ENCODE results near the gene ZBTB17. TPM values are rescaled to one million over a fixed set of nuclear protein-coding genes. Genes with fewer than 3 reads are reported as not detected.

ZBTB17 gene
- total RNA-seq, 1 donor from 2014 or later, result 33.6 TPM

GRCh38 chr1:15938628-15939161, 37.2 kb downstream of the ZBTB17 start:
- Mint-ChIP-seq H3K9me3 (ENCODE audit: unreplicated experiment) (no peaks in the 10 kb centered on the region), H3K4me3 (ENCODE audit: unreplicated experiment) (no peak overlapping the region), H3K36me3 (ENCODE audit: low read depth, unreplicated experiment) (peaks cover 40% of the 10 kb centered on the region), H3K27ac (ENCODE audit: unreplicated experiment) (no peak overlapping the region), H3K4me1 (ENCODE audit: unreplicated experiment) (peaks cover 16% of the 10 kb centered on the region), H3K27me3 (ENCODE audit: unreplicated experiment) (peaks cover 14% of the 10 kb centered on the region)
- DNase-seq (ENCODE audit: low spot score), result no peak
- TF ChIP-seq CTCF (IDR thresholded peaks at IDR 0.05; ENCODE audit: unreplicated experiment), result no peak

- Mint-ChIP-seq H3K27me3 (ENCODE audit: unreplicated experiment) (peaks cover 17% of the 10 kb centered on the region), H3K4me1 (ENCODE audit: unreplicated experiment) (peaks cover 16% of the 10 kb centered on the region), H3K9me3 (ENCODE audit: unreplicated experiment) (no peaks in the 10 kb centered on the region), H3K27ac (ENCODE audit: unreplicated experiment) (peak overlapping the region; percentile 95), H3K4me3 (ENCODE audit: unreplicated experiment) (peak overlapping the region; percentile 31), H3K36me3 (ENCODE audit: low read depth, unreplicated experiment) (peaks cover 49% of the 10 kb centered on the region)
- no peak for TF ChIP-seq CTCF (IDR thresholded peaks at IDR 0.05; ENCODE audit: unreplicated experiment)
- DNase-seq (ENCODE audit: low spot score), result no peak
These were observed 38.2 kb downstream of the ZBTB17 start for GRCh38 chr1:15937706-15938168.

- Mint-ChIP-seq H3K4me3 (ENCODE audit: unreplicated experiment) (no peak overlapping the region), H3K9me3 (ENCODE audit: unreplicated experiment) (no peaks in the 10 kb centered on the region)
These were observed 38.8 kb downstream of the ZBTB17 start for GRCh38 chr1:15937146-15937545.

GRCh38 chr1:15936025-15936424, 39.9 kb downstream of the ZBTB17 start:
- peaks cover 18% of the 10 kb centered on the region for H3K27me3 Mint-ChIP-seq (ENCODE audit: unreplicated experiment)
- no peaks in the 10 kb centered on the region for H3K9me3 Mint-ChIP-seq (ENCODE audit: unreplicated experiment)
- no peak for TF ChIP-seq CTCF (IDR thresholded peaks at IDR 0.05; ENCODE audit: unreplicated experiment)
- no peak for DNase-seq (ENCODE audit: low spot score)
- H3K27ac Mint-ChIP-seq (ENCODE audit: unreplicated experiment), result no peak overlapping the region
- H3K4me3 Mint-ChIP-seq (ENCODE audit: unreplicated experiment), result no peak overlapping the region
- H3K4me1 Mint-ChIP-seq (ENCODE audit: unreplicated experiment), result peaks cover 16% of the 10 kb centered on the region
- H3K36me3 Mint-ChIP-seq (ENCODE audit: low read depth, unreplicated experiment), result peaks cover 60% of the 10 kb centered on the region

More at GRCh38 chr1:15937146-15937545, 38.8 kb downstream of the ZBTB17 start:
- peaks cover 16% of the 10 kb centered on the region for H3K4me1 Mint-ChIP-seq (ENCODE audit: unreplicated experiment)
- DNase-seq (ENCODE audit: low spot score), result no peak
- TF ChIP-seq CTCF (IDR thresholded peaks at IDR 0.05; ENCODE audit: unreplicated experiment), result no peak
- H3K27me3 Mint-ChIP-seq (ENCODE audit: unreplicated experiment), result peaks cover 14% of the 10 kb centered on the region
- H3K36me3 Mint-ChIP-seq (ENCODE audit: low read depth, unreplicated experiment), result peaks cover 51% of the 10 kb centered on the region
- peak overlapping the region; percentile 95 for H3K27ac Mint-ChIP-seq (ENCODE audit: unreplicated experiment)

GRCh38 chr1:15935056-15935950, 40.6 kb downstream of the ZBTB17 start:
- DNase-seq (ENCODE audit: low spot score), result no peak
- H3K36me3 Mint-ChIP-seq (ENCODE audit: low read depth, unreplicated experiment), result peaks cover 67% of the 10 kb centered on the region
- peak overlapping the region; percentile 71 for H3K4me3 Mint-ChIP-seq (ENCODE audit: unreplicated experiment)
- TF ChIP-seq CTCF (IDR thresholded peaks at IDR 0.05; ENCODE audit: unreplicated experiment), result no peak
- H3K4me1 Mint-ChIP-seq (ENCODE audit: unreplicated experiment), result peaks cover 16% of the 10 kb centered on the region
- peak overlapping the region; percentile 52 for H3K27ac Mint-ChIP-seq (ENCODE audit: unreplicated experiment)
- H3K9me3 Mint-ChIP-seq (ENCODE audit: unreplicated experiment), result no peaks in the 10 kb centered on the region
- H3K27me3 Mint-ChIP-seq (ENCODE audit: unreplicated experiment), result peaks cover 17% of the 10 kb centered on the region
